ENCODE data around the gene MYO1H. TPM values are rescaled to one million over a fixed set of nuclear protein-coding genes. Genes with fewer than 3 reads are reported as not detected.
"Not testable (repeated sequence)": the region's sequence is repeated elsewhere in the genome, so short reads cannot be mapped to it uniquely, and the experiment has no call there.

The MYO1H gene
- total and polyA plus RNA-seq, 2 experiments from 2014 or later, result not detected

- no peaks in the 10 kb centered on the region for H3K9me2 ChIP-seq (ENCODE audit: insufficient read depth)
- H3K4me3 ChIP-seq, result no peak overlapping the region
- H3K36me3 ChIP-seq (ENCODE audit: insufficient read depth), result no peaks in the 10 kb centered on the region
- no peaks in the 10 kb centered on the region; the same call in 2 of the 3 replicates for H3K9me3 Mint-ChIP-seq
- H3F3A ChIP-seq (replicated peaks; ENCODE audit: low read depth), result no peaks in the 10 kb centered on the region
- H3K27me3 ChIP-seq (ENCODE audit: insufficient read depth), result no peaks in the 10 kb centered on the region
- H3K4me3 Mint-ChIP-seq, result no peak overlapping the region
- no peaks in the 10 kb centered on the region for H3K36me3 Mint-ChIP-seq (ENCODE audit: low read depth)
- peaks cover 4% of the 10 kb centered on the region for H3K27me3 Mint-ChIP-seq (ENCODE audit: insufficient read depth, low read depth, poor library complexity)
- no peaks in the 10 kb centered on the region for H4K20me1 ChIP-seq (replicated peaks; ENCODE audit: insufficient read depth)
- no peak for ATAC-seq
- no peak overlapping the region for H3K27ac ChIP-seq (ENCODE audit: low read depth)
- no peak overlapping the region for H3K27ac Mint-ChIP-seq
- TF ChIP-seq ZNF331 (CRISPR knock-in tag; IDR thresholded peaks at IDR 0.05; ENCODE audit: low read depth), result no peak
- TF ChIP-seq NANOG (IDR thresholded peaks at IDR 0.05; ENCODE audit: borderline replicate concordance), result no peak
- TF ChIP-seq JUNB (IDR thresholded peaks at IDR 0.05; ENCODE audit: unreplicated experiment), result no peak
- no peak for TF ChIP-seq POLR2AphosphoS5 (IDR thresholded peaks at IDR 0.05; ENCODE audit: low read depth)
- no peak for TF ChIP-seq ZNF114 (CRISPR knock-in tag; IDR thresholded peaks at IDR 0.05)
- no peak for TF ChIP-seq EZH2phosphoT487 (IDR thresholded peaks at IDR 0.05; ENCODE audit: unreplicated experiment)
- no peak for TF ChIP-seq REST (IDR thresholded peaks at IDR 0.05; ENCODE audit: unreplicated experiment)
- TF ChIP-seq EZH2 (IDR thresholded peaks at IDR 0.05; ENCODE audit: low read depth, unreplicated experiment), result no peak
- TF ChIP-seq ZNF462 (CRISPR knock-in tag; IDR thresholded peaks at IDR 0.05), result no peak
- no peak for TF ChIP-seq CREB1 (CRISPR knock-in tag; IDR thresholded peaks at IDR 0.05; ENCODE audit: low read depth)
- TF ChIP-seq, protein P1, sequence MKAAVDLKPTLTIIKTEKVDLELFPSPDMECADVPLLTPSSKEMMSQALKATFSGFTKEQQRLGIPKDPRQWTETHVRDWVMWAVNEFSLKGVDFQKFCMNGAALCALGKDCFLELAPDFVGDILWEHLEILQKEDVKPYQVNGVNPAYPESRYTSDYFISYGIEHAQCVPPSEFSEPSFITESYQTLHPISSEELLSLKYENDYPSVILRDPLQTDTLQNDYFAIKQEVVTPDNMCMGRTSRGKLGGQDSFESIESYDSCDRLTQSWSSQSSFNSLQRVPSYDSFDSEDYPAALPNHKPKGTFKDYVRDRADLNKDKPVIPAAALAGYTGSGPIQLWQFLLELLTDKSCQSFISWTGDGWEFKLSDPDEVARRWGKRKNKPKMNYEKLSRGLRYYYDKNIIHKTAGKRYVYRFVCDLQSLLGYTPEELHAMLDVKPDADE (IDR thresholded peaks at IDR 0.05), result no peak
- no peak overlapping the region for H3K4me2 ChIP-seq
- no peaks in the 10 kb centered on the region for H3K79me2 ChIP-seq (replicated peaks; ENCODE audit: insufficient read depth)
- no peaks in the 10 kb centered on the region for H3K4me1 ChIP-seq (ENCODE audit: insufficient read depth)
- no peak for DNase-seq (ENCODE audit: low spot score)
- H3K4me1 Mint-ChIP-seq, result no peaks in the 10 kb centered on the region
- no peak overlapping the region for H2AFZ ChIP-seq
Observed at GRCh38 chr12:109394891-109395290, 47.2 kb downstream of the MYO1H start.

- not testable (repeated sequence) for H3K4me2 ChIP-seq; DNase-seq (ENCODE audit: low spot score); H3K4me1 Mint-ChIP-seq; ATAC-seq; H3K9me3 Mint-ChIP-seq; H3K4me3 ChIP-seq; H2AFZ ChIP-seq; H3K36me3 ChIP-seq (ENCODE audit: insufficient read depth); H3K27ac ChIP-seq (ENCODE audit: low read depth); H3K79me2 ChIP-seq (replicated peaks; ENCODE audit: insufficient read depth); H3K4me1 ChIP-seq (ENCODE audit: insufficient read depth); H3K9me2 ChIP-seq (ENCODE audit: insufficient read depth); H3K27me3 ChIP-seq (ENCODE audit: insufficient read depth); H3F3A ChIP-seq (replicated peaks; ENCODE audit: low read depth); H4K20me1 ChIP-seq (replicated peaks; ENCODE audit: insufficient read depth); H3K4me3 Mint-ChIP-seq; H3K36me3 Mint-ChIP-seq (ENCODE audit: low read depth); H3K27me3 Mint-ChIP-seq (ENCODE audit: insufficient read depth, low read depth, poor library complexity); H3K27ac Mint-ChIP-seq
Observed at GRCh38 chr12:109404841-109405240, 57.1 kb downstream of the MYO1H start.

Data from GM23338 (cell line).